IMR-90 (cell line): Measurements from ENCODE around the gene TGOLN2.

Experiments used
- BHLHE40 ChIP-seq: fragments of 150-350 bp; IDR thresholded peaks from 2 replicates; pipeline ENCODE4 v1.6.1; 2016; ENCODE audit warnings: mild to moderate bottlenecking, low read depth, low read length
- CEBPB ChIP-seq: IDR thresholded peaks from 2 replicates; pipeline ENCODE4 v1.6.1; 2012; ENCODE audit warnings: low read depth, low read length, improper control_type of control experiment
- FOS ChIP-seq: fragments of 150-350 bp; IDR thresholded peaks from 2 replicates; pipeline ENCODE4 v1.6.1; 2016; ENCODE audit warnings: low read depth, low read length
- MAFK ChIP-seq: IDR thresholded peaks from 2 replicates; pipeline ENCODE4 v1.6.1; 2012; ENCODE audit warnings: low read depth, low read length, improper control_type of control experiment
- POLR2A ChIP-seq: IDR thresholded peaks from 2 replicates; pipeline ENCODE4 v1.6.1; 2012; ENCODE audit warnings: mild to moderate bottlenecking, low read depth, low read length
- RAD21 ChIP-seq: IDR thresholded peaks from 2 replicates; pipeline ENCODE4 v1.6.1; 2012; ENCODE audit warnings: low read length, improper control_type of control experiment
- RCOR1 ChIP-seq: IDR thresholded peaks from 2 replicates; pipeline ENCODE4 v1.6.1; 2012; ENCODE audit warnings: mild to moderate bottlenecking, low read length, improper control_type of control experiment; ENCODE audit not compliant: insufficient replicate concordance
- SMC3 ChIP-seq: fragments of 150-350 bp; IDR thresholded peaks from 2 replicates; pipeline ENCODE4 v1.6.1; 2016; ENCODE audit warnings: low read depth, mild to moderate bottlenecking, antibody characterized with exemption, low read length, moderate library complexity
- TF ChIP-seq, protein P1 (sequence below): conservative IDR thresholded peaks from 2 replicates; pipeline ENCODE4 v1.5.1; 2012; ENCODE audit warnings: mild to moderate bottlenecking, low read depth, low read length, improper control_type of control experiment

DNA sequence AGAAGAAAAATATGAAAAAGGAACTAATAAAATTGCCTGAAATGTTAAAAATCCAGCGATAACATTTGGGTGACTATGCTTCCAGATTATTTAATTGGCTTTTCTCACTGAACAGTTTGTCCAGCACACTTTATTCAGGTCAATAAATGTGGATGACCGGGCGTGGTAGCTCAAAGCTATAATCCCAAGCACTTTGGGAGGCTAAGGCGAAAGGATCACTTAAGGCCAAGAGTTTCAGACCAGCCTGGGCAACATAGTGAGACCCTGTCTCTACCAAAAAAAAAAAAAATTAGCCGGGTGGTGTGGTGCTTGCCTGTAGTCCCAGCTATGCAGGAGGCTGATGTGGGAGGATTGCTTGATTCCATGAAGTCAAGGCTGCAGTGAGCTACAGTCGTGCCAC, 55.4 kb downstream of the TGOLN2 start:
- no peak for TF ChIP-seq FOS
- TF ChIP-seq, protein P1, sequence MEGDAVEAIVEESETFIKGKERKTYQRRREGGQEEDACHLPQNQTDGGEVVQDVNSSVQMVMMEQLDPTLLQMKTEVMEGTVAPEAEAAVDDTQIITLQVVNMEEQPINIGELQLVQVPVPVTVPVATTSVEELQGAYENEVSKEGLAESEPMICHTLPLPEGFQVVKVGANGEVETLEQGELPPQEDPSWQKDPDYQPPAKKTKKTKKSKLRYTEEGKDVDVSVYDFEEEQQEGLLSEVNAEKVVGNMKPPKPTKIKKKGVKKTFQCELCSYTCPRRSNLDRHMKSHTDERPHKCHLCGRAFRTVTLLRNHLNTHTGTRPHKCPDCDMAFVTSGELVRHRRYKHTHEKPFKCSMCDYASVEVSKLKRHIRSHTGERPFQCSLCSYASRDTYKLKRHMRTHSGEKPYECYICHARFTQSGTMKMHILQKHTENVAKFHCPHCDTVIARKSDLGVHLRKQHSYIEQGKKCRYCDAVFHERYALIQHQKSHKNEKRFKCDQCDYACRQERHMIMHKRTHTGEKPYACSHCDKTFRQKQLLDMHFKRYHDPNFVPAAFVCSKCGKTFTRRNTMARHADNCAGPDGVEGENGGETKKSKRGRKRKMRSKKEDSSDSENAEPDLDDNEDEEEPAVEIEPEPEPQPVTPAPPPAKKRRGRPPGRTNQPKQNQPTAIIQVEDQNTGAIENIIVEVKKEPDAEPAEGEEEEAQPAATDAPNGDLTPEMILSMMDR: no peak
- no peak for TF ChIP-seq POLR2A
- TF ChIP-seq MAFK: no peak
- no peak for TF ChIP-seq RAD21
- TF ChIP-seq BHLHE40: no peak
- no peak for TF ChIP-seq SMC3
- TF ChIP-seq RCOR1: no peak
- TF ChIP-seq CEBPB: no peak
